Stimulated activated CD8-positive, alpha-beta memory T cell treated with anti-CD3 and anti-CD28 coated beads, Interleukin-2, amount 100 ng/mL, for 1 hour (primary cell): ENCODE data around the gene QSOX2.

Source experiments
- DNase-seq, 2 donors: peaks; one replicate each; pipeline ENCODE4 v3.0.0-alpha.2; 2020; ENCODE audit warnings: low read depth in 2 of 2

Gene QSOX2

GRCh38 chr9:136222906-136223285, 22.7 kb downstream of the QSOX2 start:
- no peak for DNase-seq

- no peak for DNase-seq
Measured at GRCh38 chr9:136222166-136222905, 23.3 kb downstream of the QSOX2 start.

GRCh38 chr9:136220017-136220729, 25.4 kb downstream of the QSOX2 start:
- no peak for DNase-seq

DNA sequence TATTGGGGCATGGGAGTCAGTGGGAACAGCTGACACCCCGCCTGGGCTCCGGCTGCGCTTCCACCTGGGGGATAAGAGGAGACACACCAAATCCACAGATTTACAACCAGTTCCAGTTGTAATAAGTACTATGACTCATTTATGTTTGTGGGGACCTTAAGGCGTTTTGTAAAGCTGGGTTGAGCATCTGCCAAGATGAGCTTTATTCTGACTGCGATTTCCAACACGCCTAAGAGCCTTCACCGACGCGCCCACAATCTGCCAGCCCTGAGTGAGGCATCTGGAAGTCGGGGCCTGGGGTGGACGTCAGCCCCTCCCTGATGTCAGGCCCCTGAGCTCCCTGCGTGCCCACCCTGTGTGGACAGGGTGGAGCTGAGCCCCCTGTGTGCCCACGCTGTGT, 26.3 kb downstream of the QSOX2 start:
- DNase-seq: no peak

- DNase-seq: no peak
Measured at GRCh38 chr9:136218673-136219072, 26.9 kb downstream of the QSOX2 start.

- no peak for DNase-seq
Measured at GRCh38 chr9:136218271-136218670, 27.3 kb downstream of the QSOX2 start.

- DNase-seq: no peak
Measured at GRCh38 chr9:136216541-136217244, 28.9 kb downstream of the QSOX2 start.

- DNase-seq: no peak
Measured at GRCh38 chr9:136213733-136214132, 31.9 kb downstream of the QSOX2 start.

DNA sequence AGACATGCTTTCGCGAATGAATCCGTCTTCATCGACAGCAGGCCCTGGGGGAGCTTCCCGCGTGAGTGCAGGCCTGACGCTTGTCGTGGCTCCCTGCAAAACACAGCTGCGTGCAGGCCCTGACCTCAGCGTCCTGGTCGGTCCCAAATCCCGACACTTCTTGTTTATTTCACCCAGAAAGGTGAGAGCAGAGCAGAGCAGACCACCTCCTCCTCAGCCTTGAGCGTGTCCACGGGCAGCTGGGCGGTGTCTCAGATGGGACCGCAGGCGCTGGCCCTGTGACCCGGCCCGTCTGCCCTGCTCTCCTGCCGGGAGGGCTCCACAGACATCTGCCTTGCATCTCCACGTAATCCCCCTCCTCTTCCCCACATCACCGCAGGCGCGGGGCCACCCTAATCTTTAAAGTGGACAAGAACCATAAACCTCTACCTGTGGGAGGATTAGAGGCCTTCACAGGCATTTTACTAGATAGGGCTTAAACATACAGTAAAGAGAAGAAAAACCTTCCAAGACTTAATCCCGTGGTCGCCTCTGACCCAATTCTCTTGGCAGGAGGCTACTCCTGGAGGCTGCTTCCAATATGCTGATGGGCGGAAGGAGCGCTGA, 33.2 kb downstream of the QSOX2 start:
- no peak for DNase-seq

GRCh38 chr9:136211441-136212344, 33.9 kb downstream of the QSOX2 start:
- no peak for DNase-seq

DNA sequence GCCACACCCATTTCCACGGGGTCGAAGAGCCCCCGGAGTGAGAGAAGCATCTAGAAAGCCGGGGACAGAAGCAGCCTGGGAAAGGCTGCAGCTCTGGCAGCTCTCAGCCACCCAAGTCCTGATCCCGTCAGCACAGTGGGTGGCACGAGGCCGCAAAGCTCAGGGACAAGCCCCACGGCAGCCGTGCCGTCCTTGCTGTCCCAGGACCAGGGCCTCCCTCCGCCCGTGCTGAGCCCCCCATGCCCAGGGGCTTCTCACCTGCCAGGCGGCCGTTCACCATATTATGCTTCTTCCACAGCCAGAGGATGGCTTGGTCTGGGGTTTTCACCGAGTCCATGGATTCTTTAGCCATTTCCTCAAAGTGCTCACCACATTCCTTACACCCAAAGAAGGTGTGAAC, 34.6 kb downstream of the QSOX2 start:
- DNase-seq: no peak

DNA sequence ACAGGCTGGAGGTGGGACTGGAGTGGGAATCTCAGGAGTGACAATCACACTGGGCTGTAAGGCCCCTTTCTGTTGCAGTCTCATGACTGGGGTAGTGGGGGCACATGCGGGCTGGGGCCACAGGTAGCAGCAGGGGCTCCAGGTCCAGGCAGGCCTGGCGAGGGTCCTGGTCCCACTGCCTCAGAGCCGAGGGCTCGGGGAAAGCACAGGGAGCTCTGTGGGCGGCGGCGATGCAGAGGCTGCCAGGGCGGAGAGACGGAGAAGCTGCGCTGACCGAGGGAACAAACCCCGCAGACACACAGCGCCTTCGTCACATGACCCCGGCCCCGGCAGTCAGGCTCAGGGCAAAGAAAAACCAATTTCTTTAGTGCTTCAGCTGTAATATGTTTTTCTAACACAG, 35.3 kb downstream of the QSOX2 start:
- DNase-seq: no peak

DNA sequence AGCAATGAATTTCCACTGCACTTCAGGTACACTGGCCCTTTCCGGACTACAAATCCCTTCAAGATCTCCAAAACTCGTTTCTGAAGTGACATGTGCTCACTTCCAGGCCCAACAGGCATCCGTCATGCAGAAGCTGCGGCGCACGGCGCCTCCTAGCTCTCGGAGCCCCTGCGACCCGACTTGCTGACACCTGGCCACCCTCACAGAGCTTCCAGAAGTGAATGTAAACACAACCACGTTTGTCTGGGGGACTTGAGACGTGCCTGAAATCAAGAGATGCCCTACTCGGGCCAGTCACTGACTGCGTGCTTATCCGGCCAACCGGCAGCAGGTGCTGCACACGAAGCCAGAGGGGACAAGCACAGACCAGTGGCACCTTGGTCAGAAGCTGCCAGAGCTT, 35.8 kb downstream of the QSOX2 start:
- DNase-seq: no peak

DNA sequence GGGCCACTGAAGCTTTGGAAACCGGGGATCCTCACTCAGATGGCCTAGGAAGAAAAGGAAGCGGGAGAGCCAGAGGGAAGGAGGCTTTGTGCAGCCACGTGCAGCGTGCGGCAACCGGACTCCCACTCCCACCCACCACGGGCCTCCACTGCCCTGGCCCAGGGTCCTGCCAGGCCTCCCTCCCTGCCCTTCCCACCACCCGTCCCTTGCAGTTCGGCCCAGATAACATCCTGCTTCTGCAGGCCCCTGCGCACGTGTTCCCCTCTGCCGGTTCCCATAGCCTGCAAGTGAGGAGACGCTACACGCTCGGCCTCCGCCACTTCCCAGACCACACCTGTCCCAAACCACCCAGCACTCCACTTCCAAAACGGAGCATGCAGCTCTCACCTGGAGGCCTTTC, 36.4 kb downstream of the QSOX2 start:
- no peak for DNase-seq

DNA sequence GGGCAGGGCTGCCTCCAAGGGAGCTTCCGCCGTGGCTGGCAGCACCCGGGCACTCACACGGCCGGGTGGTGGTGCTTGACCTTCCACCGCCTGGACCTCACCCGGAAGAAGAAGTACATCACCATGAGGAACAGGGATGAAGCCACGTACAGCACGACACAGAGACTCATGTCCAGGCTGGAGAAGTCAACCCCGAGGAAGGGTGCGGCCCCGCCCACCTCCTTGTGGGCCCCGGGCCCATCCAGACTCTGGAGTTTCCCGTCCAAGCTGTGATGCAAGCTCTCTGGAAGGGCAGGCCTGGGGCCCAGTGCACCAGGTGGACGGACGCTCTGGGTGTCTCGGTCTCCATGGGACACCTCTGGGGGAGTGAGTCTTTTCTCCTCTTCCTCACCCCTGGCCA, 36.9 kb downstream of the QSOX2 start:
- no peak for DNase-seq

- no peak for DNase-seq
Measured at GRCh38 chr9:136207616-136208015, 38.0 kb downstream of the QSOX2 start.

GRCh38 chr9:136206602-136207275, 38.9 kb downstream of the QSOX2 start:
- no peak for DNase-seq

DNA sequence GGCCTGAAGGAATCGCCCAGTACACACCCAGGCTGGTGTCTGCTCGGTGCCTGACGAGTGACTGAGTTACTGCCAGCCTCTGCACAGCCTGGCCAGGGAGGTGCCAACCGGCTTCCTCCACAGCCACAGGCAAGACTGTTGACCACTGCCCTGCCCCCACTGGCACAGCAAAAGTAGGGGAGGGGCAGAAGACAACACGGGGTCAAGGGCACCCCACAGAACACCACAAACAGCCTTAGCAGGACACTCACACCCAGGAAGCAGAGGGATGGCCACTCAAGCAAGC, 40.0 kb downstream of the QSOX2 start:
- DNase-seq: no peak

GRCh38 chr9:136204838-136205706, 40.5 kb downstream of the QSOX2 start, which contains the start of gene LHX3:
Gene LHX3, minus strand, starts transcription at chr9:136205128. Its CDS starts 116 bp downstream, at chr9:136205012.
- no peak for DNase-seq
